Measurements from ENCODE around the gene DUSP8. TPM values are rescaled to one million over a fixed set of nuclear protein-coding genes. Genes with fewer than 3 reads are reported as not detected.

Gene DUSP8
- total RNA-seq, 1 donor from 2014 or later: 0.76 TPM

- ATAC-seq: peak; percentile 88
Measured at GRCh38 chr11:1553808-1554594, 18.1 kb downstream of the DUSP8 start.

DNA sequence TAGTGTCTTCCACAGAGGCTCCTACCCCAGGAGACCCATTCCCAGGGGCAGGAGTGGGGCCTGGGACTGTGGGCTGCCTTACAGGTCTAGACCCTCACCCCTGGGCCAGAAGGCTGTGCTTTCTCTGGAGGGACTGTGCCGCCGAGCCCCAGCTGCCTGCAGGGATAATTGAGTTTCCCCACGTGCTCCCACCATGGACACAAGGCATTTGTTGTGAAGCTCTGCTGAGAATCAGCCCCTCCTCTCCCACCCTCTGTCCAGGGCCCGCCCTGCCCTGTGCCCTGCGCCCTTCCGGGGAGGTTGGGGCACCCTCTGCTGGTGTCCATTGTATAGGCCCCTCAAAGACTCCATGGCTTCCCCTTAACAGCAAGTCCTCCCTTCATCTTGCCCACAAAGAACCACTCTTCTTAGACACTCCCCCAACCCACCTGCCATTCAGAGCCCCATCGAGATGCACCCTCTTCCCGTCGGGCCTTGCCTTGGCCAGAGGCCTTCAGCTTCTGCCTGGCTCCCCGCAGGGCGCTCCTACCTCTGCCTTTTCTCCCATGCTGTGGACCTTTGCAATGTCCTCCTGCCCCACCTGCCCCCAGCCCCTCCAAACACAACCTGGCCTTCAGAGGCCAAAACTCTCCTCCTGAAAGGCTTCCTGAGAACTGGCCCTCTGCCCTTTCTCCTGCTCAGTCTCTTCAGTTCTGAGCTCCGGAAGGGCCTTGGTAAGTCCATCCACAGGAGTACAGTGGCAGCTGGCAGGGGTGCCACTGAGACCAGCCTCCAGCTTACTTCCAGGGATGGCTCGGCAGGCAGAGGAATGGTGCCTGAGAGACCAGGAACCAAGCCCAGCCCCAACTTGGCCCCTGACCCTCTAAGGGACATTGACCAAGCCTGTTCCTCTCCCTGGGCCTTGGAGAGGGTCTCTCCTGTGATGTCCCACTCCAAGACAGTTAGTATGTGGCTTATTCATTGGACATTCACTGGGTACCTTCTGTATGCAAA lies 22.4 kb downstream of the DUSP8 start:
- ATAC-seq: no peak

DNA sequence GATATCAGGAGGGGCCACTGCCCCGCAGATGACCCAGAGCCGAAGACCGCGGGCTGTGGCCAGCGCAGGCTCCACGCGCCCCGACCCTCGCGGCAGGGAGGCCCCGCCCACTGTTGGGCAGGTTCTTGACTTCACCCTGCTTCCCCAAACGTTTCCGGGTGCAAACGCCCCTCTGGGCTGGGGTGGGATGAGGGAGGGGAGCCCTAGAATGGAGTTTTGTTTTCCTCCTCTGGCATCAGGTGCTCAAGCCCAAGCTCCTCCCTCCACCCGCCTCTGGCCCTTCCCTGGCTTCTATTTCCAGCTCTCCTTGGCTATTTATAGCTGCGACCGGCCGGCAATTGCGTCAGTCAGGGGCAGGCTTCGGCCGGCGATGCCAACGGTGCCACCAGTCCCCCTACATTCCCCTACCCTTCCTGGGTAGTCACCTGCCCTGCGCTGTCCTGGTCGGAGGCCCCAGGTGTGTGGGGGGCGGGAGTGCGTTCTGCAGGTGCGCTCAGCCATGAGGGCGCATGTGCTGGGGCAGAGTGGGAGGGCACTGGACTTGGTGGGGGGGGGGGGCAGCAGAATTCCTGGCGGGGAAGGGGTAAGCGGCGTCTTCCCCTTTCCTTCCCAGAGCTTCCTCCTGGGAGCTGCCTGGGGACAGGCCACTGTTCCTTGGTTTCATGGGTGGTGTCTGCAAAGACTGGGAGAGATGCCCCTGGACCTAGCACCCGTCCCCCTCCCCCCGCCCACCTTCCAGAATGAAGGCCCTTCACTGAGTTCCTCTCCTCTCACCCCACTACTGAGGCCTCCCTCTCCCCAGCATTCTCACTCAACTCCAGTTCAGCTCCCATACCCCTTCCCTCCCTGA lies 23.6 kb downstream of the DUSP8 start:
- peak; percentile 48 for ATAC-seq

DNA sequence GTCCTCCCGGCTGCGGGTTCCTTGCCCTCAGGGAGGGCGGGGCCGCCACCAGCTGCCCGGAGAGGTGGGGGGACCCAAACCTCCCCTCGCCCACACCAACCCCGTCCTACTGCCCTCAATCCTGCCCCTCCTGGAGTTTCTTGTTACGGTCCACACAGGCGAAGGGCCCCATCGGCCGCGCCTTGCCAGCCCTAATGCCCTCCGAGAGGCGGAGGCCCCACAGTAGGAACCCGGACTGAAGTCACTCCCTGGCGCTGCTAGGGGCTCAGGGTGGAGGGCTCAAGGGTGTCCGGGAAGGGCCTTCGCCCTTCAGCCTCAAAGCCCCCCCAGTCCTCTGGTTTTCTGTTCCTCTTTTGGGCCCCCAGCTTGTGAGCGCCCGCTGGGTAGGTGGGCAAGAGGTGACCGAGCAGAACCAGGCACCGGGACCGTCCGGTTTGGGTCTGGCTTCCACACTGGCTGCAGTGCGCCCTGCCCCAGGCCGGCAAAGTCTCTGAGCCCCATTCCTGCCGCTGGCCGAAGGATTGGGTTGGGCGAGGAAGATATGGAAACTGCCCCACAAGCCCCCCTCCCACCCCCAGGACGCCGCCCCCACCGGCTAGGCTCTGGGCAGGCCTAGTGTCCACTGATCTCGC lies 24.5 kb downstream of the DUSP8 start:
- peak; percentile 6 for ATAC-seq

GRCh38 chr11:1546536-1547466 lies 25.3 kb downstream of the DUSP8 start:
- peak; percentile 57 for ATAC-seq

DNA sequence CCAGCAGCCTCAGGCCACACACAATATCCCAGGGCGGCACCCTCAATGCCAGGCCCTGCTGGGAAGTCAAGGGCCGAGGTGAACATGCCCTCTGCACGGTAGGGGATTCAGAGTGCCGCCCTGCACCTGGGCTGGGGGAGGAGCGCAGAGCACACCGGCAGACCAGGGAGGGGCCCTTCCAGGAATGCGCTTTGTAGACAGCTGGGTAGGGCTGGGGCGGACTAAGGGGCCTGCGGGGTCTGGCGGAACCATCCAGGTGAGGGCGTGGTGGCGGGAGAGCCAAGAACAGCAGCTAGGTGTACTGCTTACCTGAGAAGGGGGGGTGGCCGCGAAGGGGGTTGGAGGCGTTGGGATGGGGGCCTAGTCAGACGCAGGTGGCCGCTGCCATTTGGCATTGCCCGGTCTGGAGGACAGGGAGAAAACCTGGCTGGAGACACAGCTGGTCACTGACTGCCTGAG lies 26.0 kb downstream of the DUSP8 start:
- peak; percentile 51 for ATAC-seq

GRCh38 chr11:1545432-1545831 lies 26.6 kb downstream of the DUSP8 start:
- no peak for ATAC-seq

DNA sequence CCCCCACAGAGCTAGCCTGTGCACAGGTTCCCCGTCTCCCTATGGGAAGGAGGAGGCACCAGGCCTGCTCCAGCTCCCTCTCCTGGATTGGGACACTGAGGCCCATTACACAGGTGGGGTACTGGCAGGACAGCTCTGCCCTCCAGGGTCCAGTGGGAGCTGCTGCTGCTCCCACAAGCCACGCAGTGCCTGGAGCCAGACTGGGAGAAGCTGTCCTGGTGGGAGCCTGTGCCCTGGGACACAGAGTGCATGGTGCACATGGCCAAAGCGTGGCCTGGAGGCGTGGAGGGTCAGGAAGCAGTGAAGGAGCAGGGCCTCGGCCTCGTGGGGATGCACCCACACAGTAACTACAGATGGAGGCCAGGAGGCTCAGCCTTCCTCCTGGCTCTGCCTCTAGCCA lies 27.5 kb downstream of the DUSP8 start:
- no peak for ATAC-seq

DNA sequence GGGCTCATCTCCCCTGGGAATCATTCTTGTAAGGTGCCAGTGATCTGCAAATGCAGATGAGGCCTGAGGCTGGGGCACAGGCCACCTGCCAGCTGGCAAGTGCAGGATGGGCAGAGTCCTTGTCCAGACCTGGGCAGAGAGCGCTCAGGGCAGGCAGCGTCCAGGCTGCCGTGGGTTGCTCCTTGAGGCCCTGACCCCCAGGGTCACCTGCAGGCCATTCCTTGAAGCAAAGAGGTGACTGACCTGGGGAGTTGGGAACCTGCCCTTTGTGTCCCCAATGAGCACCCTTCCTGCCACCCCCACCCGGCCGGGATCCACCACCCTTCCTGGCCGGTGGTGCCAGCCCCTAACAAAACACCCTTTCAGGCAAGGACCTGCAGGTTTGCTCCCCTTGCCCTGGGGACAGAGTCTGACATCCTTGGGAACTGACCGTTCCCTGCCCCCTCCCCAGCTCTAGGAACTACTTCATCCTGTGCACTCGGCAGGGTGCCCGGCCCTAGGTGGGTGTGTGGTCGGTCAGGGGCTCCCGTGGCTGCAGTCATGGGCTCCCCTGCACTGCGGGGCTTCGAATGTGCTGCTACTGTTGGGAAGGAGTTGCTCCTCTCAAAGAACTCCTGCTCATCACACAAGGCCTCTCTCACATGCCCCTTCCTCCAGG lies 28.3 kb downstream of the DUSP8 start:
- no peak for ATAC-seq

- ATAC-seq: no peak
Measured at GRCh38 chr11:1542267-1542666, 29.8 kb downstream of the DUSP8 start.

- no peak for ATAC-seq
Measured at GRCh38 chr11:1541474-1542204, 30.4 kb downstream of the DUSP8 start.

DNA sequence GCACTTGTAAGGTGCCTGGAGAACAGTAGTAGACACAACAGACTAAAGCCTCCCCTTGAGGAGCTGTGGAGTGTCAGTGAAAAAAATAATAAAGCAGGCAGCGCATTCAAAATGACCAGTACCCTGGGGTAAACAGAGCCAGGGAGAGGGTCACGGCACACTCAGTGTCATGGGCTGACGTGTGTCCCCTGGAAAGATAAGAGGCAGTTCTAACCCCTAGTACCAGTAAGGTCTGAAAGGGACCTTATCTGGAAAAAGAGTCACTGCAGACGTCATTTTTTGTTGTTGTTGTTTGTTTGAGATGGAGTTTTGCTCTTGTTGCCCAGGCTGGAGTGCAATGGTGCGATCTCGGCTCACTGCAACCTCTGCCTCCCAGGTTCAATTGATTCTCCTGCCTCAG lies 32.0 kb downstream of the DUSP8 start:
- ATAC-seq: no peak

- ATAC-seq: no peak
Measured at GRCh38 chr11:1538153-1538552, 33.9 kb downstream of the DUSP8 start.

DNA sequence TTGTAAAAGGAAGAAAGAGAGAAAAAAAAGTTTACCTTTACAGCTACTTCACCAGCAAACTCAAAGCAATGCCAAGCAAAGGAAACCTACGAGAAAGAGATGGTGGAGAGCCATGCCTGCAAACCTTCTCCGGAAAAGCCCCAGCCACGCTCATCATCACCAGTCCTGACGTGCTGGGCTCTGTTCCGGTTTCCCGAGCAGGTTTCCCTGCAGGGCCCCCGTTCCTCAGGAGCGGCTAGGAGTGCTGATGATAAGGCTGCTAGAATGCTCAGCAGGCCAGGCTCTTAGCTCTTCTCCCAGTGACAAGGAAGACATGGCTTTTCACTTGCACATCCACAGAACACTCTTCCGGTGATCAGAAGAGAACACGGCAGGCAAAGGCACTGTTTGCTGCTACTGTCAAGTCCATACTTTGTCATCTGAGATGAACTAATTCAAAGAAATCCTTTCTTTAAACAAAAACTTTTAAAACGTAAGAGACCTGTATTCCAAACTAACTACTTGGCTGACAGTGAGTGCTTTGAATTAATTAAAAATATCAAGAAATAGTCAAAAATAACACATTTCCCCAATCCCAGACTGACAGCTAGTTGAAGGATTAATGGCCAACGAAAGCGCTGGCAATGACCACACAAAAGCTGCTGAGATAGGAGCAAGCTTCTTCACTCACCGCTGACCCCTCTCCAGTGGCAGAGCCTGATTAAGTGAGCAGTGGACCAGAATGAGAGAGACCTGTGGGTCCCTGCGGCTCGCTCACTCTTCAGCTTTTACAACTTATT lies 35.8 kb downstream of the DUSP8 start:
- no peak for ATAC-seq

GRCh38 chr11:1534682-1535081 lies 37.4 kb downstream of the DUSP8 start:
- no peak for ATAC-seq

DNA sequence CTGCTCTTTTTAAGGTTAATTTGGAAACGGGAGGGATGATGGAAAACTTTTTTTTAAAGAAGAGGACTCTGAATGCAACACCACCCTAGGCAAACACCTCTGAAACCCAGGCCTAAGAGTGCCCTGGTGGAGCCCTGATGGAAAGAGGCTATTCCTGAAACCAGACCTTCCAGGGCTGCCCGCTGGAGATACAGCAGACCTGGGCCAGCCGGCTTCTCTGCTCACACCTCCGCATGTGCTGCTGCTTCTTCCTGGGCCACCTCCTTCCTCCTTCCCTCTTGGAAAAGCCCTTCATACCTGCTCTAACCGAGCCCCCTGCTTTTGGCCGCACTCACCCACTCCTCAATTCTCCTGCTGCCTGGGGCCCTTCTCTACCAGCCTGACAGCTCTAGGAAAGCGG lies 37.9 kb downstream of the DUSP8 start:
- ATAC-seq: no peak

DNA sequence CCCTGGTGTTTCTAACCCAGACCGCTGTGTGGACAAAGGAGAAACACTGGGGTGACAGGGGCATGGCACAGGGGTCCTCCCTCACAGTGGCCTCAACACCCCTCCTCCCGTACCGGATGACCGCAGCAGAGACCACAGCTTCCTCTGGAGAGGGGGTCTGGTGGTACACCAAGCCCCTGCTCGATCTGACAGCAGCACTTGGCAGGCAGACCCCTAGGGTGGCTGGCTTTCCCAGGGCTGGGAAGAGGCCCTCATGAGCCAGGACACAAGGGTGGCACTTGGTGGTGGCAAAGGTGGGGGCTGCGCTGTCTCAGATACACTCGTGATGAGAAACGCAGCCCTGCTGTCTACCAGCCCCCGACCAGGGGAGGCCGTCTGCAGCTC lies 38.7 kb downstream of the DUSP8 start:
- ATAC-seq: no peak

- peak; percentile 29 for ATAC-seq
Measured at GRCh38 chr11:1532606-1533341, 39.3 kb downstream of the DUSP8 start.
